Skeletal muscle tissue (tissue), 4 donors: ENCODE data around the gene TPSG1. TPM values are rescaled to one million over a fixed set of nuclear protein-coding genes. Genes with fewer than 3 reads are reported as not detected.
"Not testable (repeated sequence)": the region's sequence is repeated elsewhere in the genome, so short reads cannot be mapped to it uniquely, and the experiment has no call there.

ENCODE experiments used
- H3K27ac ChIP-seq: one replicate; pipeline ENCODE4 v1.7.0; 2013; ENCODE audit warnings: mild to moderate bottlenecking, low read depth, low read length, inconsistent platforms
- H3K27me3 ChIP-seq, 3 donors: one replicate each; pipeline ENCODE4 v1.7.0; 2013; ENCODE audit warnings: low read length in 3 of 3; ENCODE audit not compliant: control insufficient read depth in 3 of 3, insufficient read depth in 3 of 3
- H3K36me3 ChIP-seq, 3 donors: one replicate each; pipeline ENCODE4 v1.7.0; 2013; ENCODE audit warnings: low read length in 3 of 3; ENCODE audit not compliant: control insufficient read depth in 3 of 3, insufficient read depth in 3 of 3
- H3K4me1 ChIP-seq, 3 donors: one replicate each; pipeline ENCODE4 v1.7.0; 2013; ENCODE audit warnings: low read length in 3 of 3, mild to moderate bottlenecking in 3 of 3; ENCODE audit not compliant: control insufficient read depth in 3 of 3, insufficient read depth in 3 of 3
- H3K4me3 ChIP-seq, 3 donors: one replicate each; pipeline ENCODE4 v1.7.0; 2013; ENCODE audit warnings: low read length in 3 of 3
- H3K9ac ChIP-seq, 3 donors: one replicate each; pipeline ENCODE4 v1.7.0; 2013; ENCODE audit warnings: low read length in 3 of 3, mild to moderate bottlenecking in 3 of 3, moderate library complexity in 2 of 3, low read depth in 1 of 3
- H3K9me3 ChIP-seq, 3 donors: one replicate each; pipeline ENCODE4 v1.7.0; 2013; ENCODE audit warnings: low read length in 3 of 3; ENCODE audit not compliant: control insufficient read depth in 3 of 3
- total RNA-seq: library from RNA; depleted of rRNA; stranded (reverse); fragments of >200 nt; gene quantifications from one replicate; pipeline ENCODE4 v1.2.3, GENCODE V29; 2014
- donor health status: Osteomylitis.

Gene TPSG1
- not detected for total RNA-seq

GRCh38 chr16:1225051-1225451 lies at the start of gene TPSG1:
Gene TPSG1 (minus strand): TSS chr16:1225268. CDS start chr16:1225252, 16 bp downstream.
- Histone ChIP-seq H3K27ac (no peak within 1 kb of the TSS), H3K27me3 (peaks cover 6 to 10% (median 6%) of the 10 kb centered on the region in 3 donors), H3K36me3 (no peaks in the 10 kb centered on the region), H3K9me3 (no peaks in the 10 kb centered on the region), H3K9ac (no peak within 1 kb of the TSS), H3K4me3 (no peak within 1 kb of the TSS), H3K4me1 (no peaks in the 10 kb centered on the region)

GRCh38 chr16:1274767-1275166 lies 49.7 kb upstream of the TPSG1 start:
- Histone ChIP-seq H3K4me1 (no peaks in the 10 kb centered on the region), H3K9me3 (no peaks in the 10 kb centered on the region), H3K27me3 (peaks cover 34 to 38% (median 37%) of the 10 kb centered on the region in 3 donors), H3K36me3 (no peaks in the 10 kb centered on the region), H3K27ac (no peak overlapping the region), H3K9ac (no peak overlapping the region), H3K4me3 (no peak overlapping the region)

- H3K4me3 ChIP-seq = no peak overlapping the region
- H3K9ac ChIP-seq = no peak overlapping the region
- H3K27me3 ChIP-seq = peaks cover 26 to 38% (median 32%) of the 10 kb centered on the region in 3 donors
- no peak overlapping the region for H3K27ac ChIP-seq
- H3K36me3 ChIP-seq = no peaks in the 10 kb centered on the region
- no peaks in the 10 kb centered on the region for H3K4me1 ChIP-seq
- H3K9me3 ChIP-seq = no peaks in the 10 kb centered on the region
These were observed 48.7 kb upstream of the TPSG1 start for GRCh38 chr16:1273816-1274215.

GRCh38 chr16:1272453-1273198 lies 47.6 kb upstream of the TPSG1 start:
- Histone ChIP-seq H3K27me3 (peaks cover 22 to 34% (median 23%) of the 10 kb centered on the region in 3 donors), H3K36me3 (no peaks in the 10 kb centered on the region), H3K27ac (no peak overlapping the region), H3K4me1 (no peaks in the 10 kb centered on the region), H3K9me3 (no peaks in the 10 kb centered on the region), H3K4me3 (no peak overlapping the region), H3K9ac (no peak overlapping the region)

GRCh38 chr16:1271724-1272413 lies 46.8 kb upstream of the TPSG1 start:
- not testable (repeated sequence) for H3K4me3 ChIP-seq, H3K9me3 ChIP-seq, H3K9ac ChIP-seq, H3K4me1 ChIP-seq, H3K27ac ChIP-seq, H3K36me3 ChIP-seq
- peaks cover 15 to 28% (median 16%) of the 10 kb centered on the region in 3 donors for H3K27me3 ChIP-seq

- H3K36me3 ChIP-seq = no peaks in the 10 kb centered on the region
- H3K27ac ChIP-seq = no peak overlapping the region
- peaks cover 15 to 26% (median 17%) of the 10 kb centered on the region in 3 donors for H3K27me3 ChIP-seq
These were observed 46.3 kb upstream of the TPSG1 start for GRCh38 chr16:1271380-1271723.

GRCh38 chr16:1269418-1269817 lies 44.4 kb upstream of the TPSG1 start:
- not testable (repeated sequence) for H3K27ac ChIP-seq, H3K36me3 ChIP-seq, H3K4me3 ChIP-seq, H3K9me3 ChIP-seq, H3K4me1 ChIP-seq, H3K9ac ChIP-seq
- peaks cover 4 to 18% (median 11%) of the 10 kb centered on the region in 3 donors for H3K27me3 ChIP-seq

More at GRCh38 chr16:1271380-1271723, 46.3 kb upstream of the TPSG1 start:
- Histone ChIP-seq H3K4me3 (no peak overlapping the region), H3K4me1 (no peaks in the 10 kb centered on the region), H3K9me3 (no peaks in the 10 kb centered on the region), H3K9ac (no peak overlapping the region)

GRCh38 chr16:1265826-1266225 lies 40.8 kb upstream of the TPSG1 start:
- peaks cover 18 to 31% (median 28%) of the 10 kb centered on the region in 3 donors for H3K27me3 ChIP-seq

GRCh38 chr16:1265090-1265630 lies 40.1 kb upstream of the TPSG1 start:
- no peaks in the 10 kb centered on the region for H3K36me3 ChIP-seq
- peaks cover 25 to 38% (median 35%) of the 10 kb centered on the region in 3 donors for H3K27me3 ChIP-seq
- no peaks in the 10 kb centered on the region for H3K4me1 ChIP-seq
- H3K9ac ChIP-seq = no peak overlapping the region
- H3K27ac ChIP-seq = no peak overlapping the region
- H3K9me3 ChIP-seq = peaks cover 0 to 2% (median 0%) of the 10 kb centered on the region in 3 donors
- H3K4me3 ChIP-seq = no peak overlapping the region

More at GRCh38 chr16:1265826-1266225, 40.8 kb upstream of the TPSG1 start:
- no peak overlapping the region for H3K9ac ChIP-seq
- H3K27ac ChIP-seq = no peak overlapping the region
- H3K9me3 ChIP-seq = peaks cover 0 to 2% (median 0%) of the 10 kb centered on the region in 3 donors
- no peak overlapping the region for H3K4me3 ChIP-seq
- no peaks in the 10 kb centered on the region for H3K4me1 ChIP-seq
- no peaks in the 10 kb centered on the region for H3K36me3 ChIP-seq
